Motor neuron (in vitro differentiated cells): ENCODE results near the gene CXXC4. TPM values are rescaled to one million over a fixed set of nuclear protein-coding genes. Genes with fewer than 3 reads are reported as not detected.

Experiments used
- ATAC-seq, 8 experiments: fragments of 200-7000 bp; cut with Tn5 transposase; replicated peaks in 6 of 8; 2 replicates each; pipeline ENCODE4 v1.8.0; 2021; ENCODE audit warnings: mild to moderate bottlenecking in 8 of 8, moderate library complexity in 8 of 8
- H3K27ac ChIP-seq, 2 donors: fragments of 250-450 bp; sonication (Bioruptor Pico); 2 replicates each; pipeline ENCODE4 v1.9.0; 2021; ENCODE audit warnings: antibody characterized with exemption in 2 of 2, mild to moderate bottlenecking in 2 of 2, moderate library complexity in 1 of 2
- H3K4me1 ChIP-seq, 2 donors: fragments of 250-450 bp; sonication (Bioruptor Pico); replicated peaks in 1 of 2; 2 replicates each; pipeline ENCODE4 v1.6.1; 2021; ENCODE audit warnings: antibody characterized with exemption in 2 of 2, mild to moderate bottlenecking in 2 of 2, moderate library complexity in 1 of 2
- H3K4me3 ChIP-seq, 5 donors: fragments of 250-450 bp; sonication (Bioruptor Pico); 2 replicates each; pipeline ENCODE4 v1.9.0; 2021; ENCODE audit warnings: antibody characterized with exemption in 5 of 5, mild to moderate bottlenecking in 5 of 5, moderate library complexity in 4 of 5
- WGBS, 10 experiments: fragments of 450-650 bp; shearing (Covaris generic); methylation state at CpG; one replicate each; pipeline ENCODE4 v1.0.0; 2022; 5-methylcytosine and 5-hydroxymethylcytosine counted together
- in situ Hi-C, 9 experiments: fragments of 400-800 bp; cut with MboI; loops; one replicate each; pipeline ENCODE4 v1.15.0; 2021; ENCODE audit warnings: low sequenced_read_pairs in 9 of 9, low pct_unique_long_range_greater_than_20kb in 2 of 9; ENCODE audit not compliant: unreplicated experiment in 9 of 9
- total RNA-seq, 8 experiments: library from RNA; unstranded; fragments of 300-600 nt; gene quantifications; 2 replicates each; pipeline versions ENCODE4 v1.2.3 to v1.2.4, GENCODE V29; 2022

CXXC4 gene
- total RNA-seq, 8 experiments from 2014 or later = 0.09 to 42.1 (median 33.3) TPM

GRCh38 chr4:104501290-104501689 is 6.6 kb upstream of the CXXC4 start:
- Histone ChIP-seq H3K4me1 (peaks cover 14 to 25% of the 10 kb centered on the region in 2 donors), H3K4me3 (no peak overlapping the region), H3K27ac (peak overlapping the region; percentile 31 to 74)
- ATAC-seq = peak in 5 of 8 experiments; percentile 69 to 82 (median 78)
- in situ Hi-C loops = no loop called here
- WGBS, 10 experiments = 0 to 30% (median 10%) methylated on average over 2 to 3 of the region's 3 CpGs; no CpG with 5 or more reads in 1 of the 10 experiments

DNA sequence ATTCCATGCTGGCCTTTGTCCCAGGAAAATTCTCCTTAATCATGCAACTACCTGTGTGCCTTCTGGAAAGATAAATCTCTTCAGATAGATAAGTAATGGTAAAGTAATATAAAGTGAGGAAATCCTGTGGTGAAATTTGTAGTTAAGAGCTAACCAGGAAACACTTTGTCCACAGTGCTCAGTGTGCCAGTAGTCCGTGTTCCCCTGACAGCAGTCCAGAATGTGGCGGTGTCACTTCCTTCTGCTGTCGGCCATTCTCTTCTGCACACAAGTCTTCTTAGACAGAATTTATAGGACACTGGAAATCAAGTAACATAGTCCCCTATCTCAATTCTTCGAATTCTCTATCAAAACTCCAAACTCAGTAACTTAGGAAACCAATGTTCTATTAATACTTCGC is 5.7 kb upstream of the CXXC4 start:
- peak in 5 of 8 experiments; percentile 63 to 96 (median 79) for ATAC-seq
- in situ Hi-C loops = no loop called here
- 0 to 73% (median 50%) methylated on average over 1 to 5 of the region's 5 CpGs; no CpG with 5 or more reads in 1 of the 10 experiments for WGBS, 10 experiments
- Histone ChIP-seq H3K4me3 (no peak overlapping the region), H3K27ac (peak overlapping the region; percentile 31 to 74), H3K4me1 (peaks cover 14 to 25% of the 10 kb centered on the region in 2 donors)

DNA sequence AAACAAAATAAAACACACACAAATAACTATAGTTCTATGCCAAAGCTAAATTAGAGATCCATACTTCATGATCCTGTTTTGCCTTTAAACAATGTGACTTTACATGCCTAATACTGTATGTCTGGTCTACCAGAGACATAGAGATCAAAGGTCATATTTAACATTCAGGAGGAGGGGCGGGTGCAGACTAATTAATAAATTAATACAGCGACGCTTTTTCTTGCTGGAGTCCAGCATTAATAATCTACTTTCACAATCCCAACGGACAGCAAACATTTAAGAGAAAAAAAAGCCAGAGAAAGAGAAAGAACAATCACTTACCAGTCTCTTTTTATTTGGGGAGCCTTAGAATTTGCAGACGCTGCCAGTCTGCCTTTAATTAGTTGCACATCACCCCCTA is 509 bp downstream of the CXXC4 start:
- 0 to 32% (median 0%) methylated on average over 1 to 5 of the region's 5 CpGs for whole genome bisulfite sequencing, 10 experiments
- H3K4me1 ChIP-seq = no peaks in the 10 kb centered on the region

DNA sequence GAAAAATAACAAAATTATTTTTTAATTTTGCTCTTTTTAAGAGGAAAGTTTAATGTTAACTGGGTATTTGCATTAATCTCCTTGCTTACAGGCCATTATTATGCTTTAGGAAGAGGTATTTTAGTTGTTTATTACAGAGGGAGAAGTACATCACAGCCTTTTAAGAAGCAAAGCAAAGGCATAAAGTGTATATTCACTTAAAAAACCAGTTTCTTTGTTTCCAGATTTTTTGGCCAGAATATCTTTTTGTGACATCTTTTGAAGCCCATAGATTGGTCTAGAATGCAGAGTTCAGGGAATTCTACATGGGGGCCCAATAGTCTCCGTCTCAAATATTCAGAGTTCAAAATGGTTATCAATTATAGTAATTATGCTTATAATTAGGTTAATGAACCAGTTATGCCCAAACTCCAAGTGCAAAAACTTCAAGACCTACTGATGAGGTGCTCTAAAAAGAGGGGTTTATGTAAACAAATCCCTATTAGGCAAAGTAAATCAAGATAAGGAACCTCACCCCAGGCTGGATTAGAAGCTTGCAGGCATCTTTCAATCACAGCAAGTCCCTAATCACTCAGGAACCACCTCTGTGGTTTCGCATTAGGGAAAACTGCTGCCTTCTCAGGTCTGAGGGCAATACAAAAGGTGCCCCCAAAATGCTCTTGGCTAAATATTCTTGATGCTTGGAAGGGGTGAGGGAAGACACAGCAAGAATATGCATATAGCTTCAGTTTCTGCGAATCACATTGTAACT is 1.4 kb downstream of the CXXC4 start:
- H3K4me1 ChIP-seq = peaks cover 0 to 1% of the 10 kb centered on the region in 2 donors
- peak overlapping the region; percentile 44 to 60 (median 50) for H3K4me3 ChIP-seq
- in situ Hi-C loops = no loop called here
- no peak for ATAC-seq
- peak overlapping the region; percentile 79 to 81 for H3K27ac ChIP-seq
- 0 to 100% (median 10%) methylated on average over 1 to 3 of the region's 3 CpGs for WGBS, 10 experiments

More for the DNA sequence above, 509 bp downstream of the CXXC4 start:
- Histone ChIP-seq H3K4me3 (peak overlapping the region; percentile 44 to 60 (median 50)), H3K27ac (peak overlapping the region; percentile 79 to 81)
- in situ Hi-C loops = no loop called here
- no peak for ATAC-seq

DNA sequence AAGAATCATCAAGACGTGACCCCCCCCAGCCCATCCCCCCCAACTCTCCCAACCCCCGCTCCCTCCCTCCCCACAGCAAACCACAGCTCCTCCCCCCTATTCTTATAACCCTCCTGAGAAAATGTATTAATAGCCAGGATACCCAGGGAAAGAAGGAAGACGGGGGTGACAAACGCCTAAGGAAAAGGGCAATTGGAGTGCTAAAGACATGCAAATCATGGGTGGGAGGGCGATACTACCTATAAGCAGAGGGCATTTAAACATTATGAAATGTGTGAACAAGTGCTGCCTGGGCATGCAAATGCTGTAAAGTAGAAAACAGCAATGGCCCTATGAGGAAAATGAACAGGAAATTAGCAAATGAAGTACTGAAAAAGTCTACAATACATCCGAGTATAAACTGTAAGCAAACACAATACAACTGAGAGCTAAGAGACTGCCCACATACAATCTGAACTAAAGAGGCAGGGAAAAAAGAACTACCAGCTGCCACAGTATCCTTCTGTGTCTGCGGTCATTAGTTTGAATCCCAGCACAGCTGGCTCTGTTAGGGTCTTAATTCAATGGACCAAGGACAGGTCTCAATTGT is 2.4 kb downstream of the CXXC4 start:
- H3K27ac ChIP-seq = peak overlapping the region; percentile 90 to 96
- H3K4me3 ChIP-seq = peak overlapping the region; percentile 44 to 60 (median 50)
- peaks cover 8% of the 10 kb centered on the region in 2 donors for H3K4me1 ChIP-seq
- peak in 5 of 8 experiments; percentile 10 to 34 (median 26) for ATAC-seq
- 0 to 30% (median 5%) methylated on average over 1 to 5 of the region's 7 CpGs; no CpG with 5 or more reads in 1 of the 10 experiments for WGBS, 10 experiments
- in situ Hi-C loops = no loop called here

DNA sequence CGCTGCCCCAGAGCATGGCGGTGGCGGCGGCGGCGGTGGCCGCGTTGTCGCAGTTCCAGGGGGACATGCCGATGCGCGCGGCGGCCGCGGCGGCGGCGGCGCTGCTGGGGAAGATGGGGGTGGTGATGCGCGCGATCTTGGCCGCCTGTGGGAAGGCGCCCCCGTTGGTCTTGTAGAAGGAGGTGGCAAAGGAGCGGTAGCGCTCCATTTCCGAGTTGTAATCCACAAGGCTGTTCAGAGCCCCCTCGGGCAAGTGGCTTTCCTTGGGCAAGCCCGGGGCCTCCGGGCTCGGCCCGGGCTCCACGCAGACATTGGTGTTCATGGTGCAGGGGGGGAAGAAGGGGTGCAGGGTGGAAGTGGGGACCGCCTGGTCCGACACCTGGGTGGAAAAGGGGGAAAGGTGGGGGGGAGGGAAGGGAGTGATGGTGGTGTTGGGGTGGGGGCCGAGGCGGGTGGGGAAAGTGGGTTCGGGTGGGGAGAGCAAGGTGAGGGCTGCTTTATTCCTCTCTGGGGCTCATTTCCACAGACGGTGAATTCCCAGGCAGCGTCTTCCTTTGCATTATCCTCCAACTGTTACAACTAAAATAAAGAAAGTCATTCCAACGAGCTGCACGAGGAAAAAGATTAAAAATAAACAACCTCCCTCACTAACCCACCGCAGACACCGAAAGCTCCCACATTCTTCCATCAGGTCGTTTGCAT is 3.1 kb downstream of the CXXC4 start:
- WGBS, 10 experiments = no CpG with 5 or more reads among the region's 47 CpGs
- peak overlapping the region; percentile 44 to 60 (median 50) for H3K4me3 ChIP-seq
- H3K4me1 ChIP-seq = peaks cover 12 to 13% of the 10 kb centered on the region in 2 donors
- in situ Hi-C loops = no loop called here
- ATAC-seq = peak; percentile 8 to 49 (median 22)
- H3K27ac ChIP-seq = peak overlapping the region; percentile 90 to 96

GRCh38 chr4:104490770-104491480 is 3.8 kb downstream of the CXXC4 start:
- WGBS, 10 experiments = 0% methylated on average over 1 to 6 of the region's 55 CpGs; no CpG with 5 or more reads in 3 of the 10 experiments
- peak overlapping the region; percentile 90 to 96 for H3K27ac ChIP-seq
- peak; percentile 19 to 75 (median 37) for ATAC-seq
- peak overlapping the region; percentile 44 to 60 (median 50) for H3K4me3 ChIP-seq
- in situ Hi-C loops = no loop called here
- peaks cover 13 to 19% of the 10 kb centered on the region in 2 donors for H3K4me1 ChIP-seq

GRCh38 chr4:104490096-104490769 is 4.5 kb downstream of the CXXC4 start:
- WGBS, 10 experiments = 26 to 76% (median 40%) methylated on average over 2 to 5 of the region's 7 CpGs; no CpG with 5 or more reads in 1 of the 10 experiments
- in situ Hi-C loops = no loop called here
- ATAC-seq = no peak
- Histone ChIP-seq H3K4me1 (peaks cover 17 to 26% of the 10 kb centered on the region in 2 donors), H3K4me3 (peak overlapping the region; percentile 44 to 60 (median 50)), H3K27ac (peak overlapping the region; percentile 90 to 96)

GRCh38 chr4:104489731-104490095 is 5.0 kb downstream of the CXXC4 start:
- peak overlapping the region; percentile 44 to 60 (median 50) for H3K4me3 ChIP-seq
- no peak for ATAC-seq
- peak overlapping the region; percentile 90 to 96 for H3K27ac ChIP-seq
- in situ Hi-C loops = no loop called here
- H3K4me1 ChIP-seq = peaks cover 18 to 31% of the 10 kb centered on the region in 2 donors

DNA sequence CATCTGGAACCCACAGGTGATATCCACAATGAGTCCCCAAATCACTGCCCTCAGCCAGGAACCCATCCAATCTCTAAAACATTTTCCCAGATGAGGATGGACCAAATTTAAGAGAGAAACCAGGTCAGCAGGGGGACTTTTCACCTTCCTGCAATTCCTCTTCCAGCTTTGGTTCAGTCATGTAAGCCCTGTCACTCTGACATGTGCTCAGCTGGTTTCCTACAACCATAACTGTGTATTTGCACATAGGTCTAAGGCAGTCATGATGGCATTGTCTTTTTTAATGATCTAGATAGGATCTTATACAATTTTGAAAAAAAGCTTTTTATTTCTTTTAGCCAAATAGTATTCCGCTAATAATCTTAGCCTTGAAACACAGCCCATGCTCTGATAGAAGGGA is 6.5 kb downstream of the CXXC4 start:
- Histone ChIP-seq H3K4me3 (peak overlapping the region; percentile 44 to 60 (median 50)), H3K4me1 (peaks cover 22 to 45% of the 10 kb centered on the region in 2 donors), H3K27ac (peak overlapping the region; percentile 1 to 96)
- ATAC-seq = no peak
- in situ Hi-C loops = no loop called here
- WGBS, 10 experiments = 14 to 88% (median 60%) methylated on average over 1 of the region's 1 CpG; no CpG with 5 or more reads in 3 of the 10 experiments

DNA sequence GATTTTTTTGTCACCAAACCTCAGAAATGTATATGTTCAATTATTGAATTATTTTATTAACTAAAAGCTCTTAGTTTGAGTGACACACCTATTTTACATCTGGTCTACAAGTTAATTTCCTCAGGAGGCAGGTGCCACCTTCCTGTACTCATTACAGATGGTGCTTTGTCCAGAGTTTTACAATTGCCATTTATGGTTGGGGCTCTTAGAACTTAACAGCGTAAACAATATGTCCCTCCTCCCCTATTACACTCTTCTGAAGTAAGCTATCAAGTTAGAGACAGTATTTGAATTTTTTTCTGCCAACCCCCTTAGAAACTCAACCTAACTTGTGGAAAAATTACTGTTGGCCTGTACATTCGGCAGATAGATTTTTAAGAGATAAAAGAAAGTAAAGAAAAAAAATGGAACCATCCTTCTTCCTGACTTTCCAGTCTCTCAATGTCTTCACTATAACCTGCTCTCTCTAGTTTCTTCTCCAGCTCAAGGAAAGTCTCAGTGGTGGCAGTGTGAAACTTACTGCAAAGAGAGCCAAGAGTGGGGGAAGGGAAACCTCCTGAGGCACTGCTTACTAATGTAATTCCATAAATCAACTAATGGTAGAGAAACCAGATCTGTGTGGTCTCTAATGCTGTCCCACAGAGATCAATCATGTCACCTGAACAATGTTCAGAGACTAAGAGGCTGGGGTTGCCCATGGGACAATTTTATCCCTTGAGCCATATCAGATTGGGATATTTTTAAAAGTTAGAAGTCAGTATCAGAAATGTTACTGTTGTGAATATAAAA is 7.8 kb downstream of the CXXC4 start:
- peak in 5 of 8 experiments; percentile 39 to 69 (median 51) for ATAC-seq
- H3K27ac ChIP-seq = peak overlapping the region; percentile 6 to 38
- 8 to 38% (median 25%) methylated on average over 1 to 2 of the region's 2 CpGs; no CpG with 5 or more reads in 1 of the 10 experiments for WGBS, 10 experiments
- peak overlapping the region; percentile 13 to 60 (median 50) for H3K4me3 ChIP-seq
- peaks cover 22 to 53% of the 10 kb centered on the region in 2 donors for H3K4me1 ChIP-seq
- in situ Hi-C loops = no loop called here
